ENCODE data around the gene PAMR1.
"Not testable (repeated sequence)": the region's sequence is repeated elsewhere in the genome, so short reads cannot be mapped to it uniquely, and the experiment has no call there.

Gene PAMR1, protein sequence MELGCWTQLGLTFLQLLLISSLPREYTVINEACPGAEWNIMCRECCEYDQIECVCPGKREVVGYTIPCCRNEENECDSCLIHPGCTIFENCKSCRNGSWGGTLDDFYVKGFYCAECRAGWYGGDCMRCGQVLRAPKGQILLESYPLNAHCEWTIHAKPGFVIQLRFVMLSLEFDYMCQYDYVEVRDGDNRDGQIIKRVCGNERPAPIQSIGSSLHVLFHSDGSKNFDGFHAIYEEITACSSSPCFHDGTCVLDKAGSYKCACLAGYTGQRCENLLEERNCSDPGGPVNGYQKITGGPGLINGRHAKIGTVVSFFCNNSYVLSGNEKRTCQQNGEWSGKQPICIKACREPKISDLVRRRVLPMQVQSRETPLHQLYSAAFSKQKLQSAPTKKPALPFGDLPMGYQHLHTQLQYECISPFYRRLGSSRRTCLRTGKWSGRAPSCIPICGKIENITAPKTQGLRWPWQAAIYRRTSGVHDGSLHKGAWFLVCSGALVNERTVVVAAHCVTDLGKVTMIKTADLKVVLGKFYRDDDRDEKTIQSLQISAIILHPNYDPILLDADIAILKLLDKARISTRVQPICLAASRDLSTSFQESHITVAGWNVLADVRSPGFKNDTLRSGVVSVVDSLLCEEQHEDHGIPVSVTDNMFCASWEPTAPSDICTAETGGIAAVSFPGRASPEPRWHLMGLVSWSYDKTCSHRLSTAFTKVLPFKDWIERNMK

GRCh38 chr11:35525501-35526175 lies at the start of gene PAMR1:
Gene PAMR1 (minus strand): TSS chr11:35525616. CDS start chr11:35525585, 31 bp downstream.
- peak; percentile 31 for DNase-seq

DNA sequence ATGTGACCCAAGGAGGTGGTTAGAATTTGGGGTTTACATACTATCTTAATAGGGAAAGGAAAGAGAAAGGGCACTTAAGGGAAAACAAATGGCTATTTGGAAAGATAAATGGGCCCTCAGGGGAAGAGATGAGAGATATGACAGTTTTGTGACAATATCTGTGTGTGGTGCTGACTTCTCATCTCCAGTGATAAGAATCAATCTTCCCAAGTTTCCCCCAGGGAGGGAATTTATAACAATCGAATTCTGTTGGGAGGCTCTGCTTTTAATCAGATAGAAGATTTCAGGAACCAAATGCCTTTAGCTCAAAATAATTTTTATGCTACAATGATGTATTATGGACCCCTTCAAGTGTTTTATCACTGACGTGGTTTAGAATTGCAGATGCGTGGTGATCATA lies 46.3 kb upstream of the PAMR1 start:
- DNase-seq = no peak

DNA sequence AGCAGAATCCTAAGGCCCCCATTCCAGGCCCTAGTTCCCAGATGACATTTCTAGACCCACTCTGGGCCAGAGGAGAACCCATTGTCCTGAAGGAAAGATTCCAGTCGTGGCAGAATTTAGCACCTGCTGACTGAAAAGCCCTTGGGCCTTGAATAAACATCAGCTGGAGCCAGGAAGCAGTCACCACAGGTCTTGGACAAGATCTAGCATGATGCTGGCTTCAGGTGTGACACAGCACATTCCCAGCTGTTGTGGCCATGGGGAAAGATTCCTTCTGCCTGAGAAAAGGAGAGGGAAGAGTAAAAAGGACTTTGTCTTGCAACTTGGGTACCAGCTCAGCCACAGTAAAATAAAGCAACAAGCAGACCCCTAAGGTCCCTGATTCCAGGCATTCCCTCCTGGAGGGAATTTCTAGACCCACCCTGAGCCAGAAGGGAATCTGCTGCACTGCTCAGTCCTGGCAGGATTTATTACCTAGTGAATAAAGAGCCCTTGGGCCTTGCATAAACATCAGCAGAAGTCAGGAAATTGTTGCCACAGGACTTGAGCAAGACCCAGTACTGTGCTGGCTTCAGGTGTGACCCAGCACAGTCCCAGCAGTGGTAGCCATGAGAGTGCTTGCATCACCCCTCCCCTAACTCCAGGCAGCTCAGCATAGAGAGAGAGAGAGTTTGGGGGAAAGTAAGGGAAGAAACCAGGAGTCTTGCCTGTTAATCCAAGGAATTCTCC lies 42.5 kb upstream of the PAMR1 start:
- no peak for DNase-seq

DNA sequence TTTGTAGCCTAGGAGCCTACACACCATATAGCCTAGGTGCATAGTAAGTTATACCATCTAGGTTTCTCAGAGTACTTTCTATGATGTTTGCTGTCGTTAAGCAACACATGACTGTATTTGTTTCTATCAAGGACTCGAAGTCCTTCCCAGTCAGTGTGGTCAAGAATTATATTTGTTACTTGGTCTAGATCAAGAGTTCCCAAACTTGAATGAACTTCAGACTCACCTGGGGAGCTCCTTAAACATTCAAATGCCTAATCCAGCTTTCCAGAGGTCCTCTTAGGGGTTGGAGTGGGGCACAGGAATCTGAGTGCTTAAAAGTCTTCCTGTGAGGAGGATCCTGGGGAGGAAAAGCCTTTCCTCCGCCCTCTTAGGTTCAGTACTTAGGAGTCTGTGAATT lies 41.5 kb upstream of the PAMR1 start:
- no peak for DNase-seq

GRCh38 chr11:35566181-35566580 lies 40.8 kb upstream of the PAMR1 start:
- no peak for DNase-seq

- DNase-seq = no peak
These were observed 38.8 kb upstream of the PAMR1 start for GRCh38 chr11:35564245-35564595.

DNA sequence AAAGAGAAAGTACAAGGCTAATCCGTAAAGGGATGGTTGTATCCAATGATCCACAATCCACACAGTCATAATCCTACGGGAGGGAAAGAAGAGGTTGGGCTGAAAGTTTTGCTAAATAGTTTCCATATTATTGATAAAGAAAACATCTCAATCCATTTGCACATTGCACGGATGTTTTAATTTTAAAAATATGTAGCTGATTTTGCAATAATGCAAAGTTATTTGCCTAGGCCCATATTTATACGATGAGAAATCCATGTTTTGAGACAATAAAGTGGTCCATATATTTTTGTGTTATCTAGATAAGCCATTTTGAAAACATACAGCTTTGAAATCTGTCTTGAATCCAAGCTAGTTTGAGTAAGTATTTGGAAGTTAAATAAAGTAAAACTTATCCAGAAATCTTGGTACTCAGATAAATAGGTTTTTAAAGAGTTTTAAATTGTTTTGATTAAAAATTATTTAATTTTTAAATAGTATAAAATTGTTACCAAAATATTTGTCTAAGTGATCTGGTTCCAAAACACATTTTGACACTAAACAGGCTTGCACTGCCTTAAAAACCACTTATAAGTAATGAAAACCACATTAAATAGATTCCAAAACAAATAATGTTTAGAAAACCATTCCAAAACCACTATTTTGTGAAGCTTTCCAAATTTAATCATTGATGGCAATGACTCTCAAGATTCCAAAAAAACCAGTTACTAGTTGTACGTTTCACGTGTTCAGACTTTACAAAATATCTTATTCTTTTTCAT lies 38.2 kb upstream of the PAMR1 start:
- DNase-seq = no peak

DNA sequence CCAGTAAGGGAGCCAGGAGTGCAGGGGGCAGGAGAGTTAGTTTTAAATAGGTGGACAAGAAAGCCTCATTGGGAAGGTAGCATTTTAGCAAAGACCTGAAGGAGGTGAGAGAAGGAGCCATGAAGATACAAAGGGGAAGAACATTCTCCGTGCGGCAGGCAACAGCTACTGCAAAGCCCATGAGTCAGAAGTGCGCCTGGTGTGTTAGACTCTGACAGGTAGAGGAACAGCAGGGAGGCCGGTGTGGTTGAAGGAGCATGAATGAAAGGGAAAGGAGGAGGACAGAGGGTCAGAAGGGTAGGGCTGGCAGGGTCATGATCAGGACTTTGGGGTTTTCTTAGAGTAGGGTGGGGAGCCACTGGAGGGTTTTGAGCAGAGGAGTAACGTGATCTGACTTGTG lies 34.5 kb upstream of the PAMR1 start:
- no peak for DNase-seq

DNA sequence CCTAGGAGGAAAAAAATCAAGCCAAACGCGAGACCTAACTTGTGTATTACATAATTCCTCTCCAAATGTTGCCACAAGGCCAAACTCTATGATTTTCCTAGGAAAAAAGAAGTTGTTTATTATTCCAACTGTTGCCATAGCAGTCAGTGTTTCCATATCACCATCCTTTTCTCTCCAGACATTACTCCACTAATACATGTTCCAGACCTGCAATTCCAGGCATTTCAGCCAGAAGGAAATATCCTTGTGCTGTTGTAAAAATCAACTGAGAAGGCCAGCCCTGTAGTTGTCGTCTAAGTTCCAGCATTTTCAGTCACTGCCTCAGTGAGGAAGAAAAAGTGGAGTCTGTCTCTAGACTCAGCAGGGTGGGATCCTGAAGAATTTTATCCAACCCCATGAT lies 33.1 kb upstream of the PAMR1 start:
- DNase-seq = no peak

- DNase-seq = no peak
These were observed 30.1 kb upstream of the PAMR1 start for GRCh38 chr11:35555488-35555887.

- no peak for DNase-seq
These were observed 29.3 kb upstream of the PAMR1 start for GRCh38 chr11:35554491-35555437.

DNA sequence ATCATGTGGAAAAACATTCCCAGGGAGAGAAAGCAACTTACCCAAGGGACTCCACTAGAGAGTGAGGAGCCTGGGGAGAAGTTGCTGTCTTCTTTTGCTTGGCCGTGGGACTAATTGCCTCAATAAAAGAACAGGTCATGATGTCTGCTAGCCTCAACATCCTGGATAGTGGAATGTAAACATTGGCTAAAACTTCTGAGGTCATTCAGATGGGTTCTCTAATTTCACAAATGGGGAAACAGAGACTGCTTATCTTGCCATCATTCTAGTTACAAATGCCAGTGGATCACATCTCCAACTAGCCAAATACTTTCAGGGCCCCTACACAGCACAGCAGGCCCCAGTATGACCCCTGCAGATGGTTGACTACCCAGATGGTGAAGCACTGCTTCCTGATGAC lies 28.4 kb upstream of the PAMR1 start:
- no peak for DNase-seq

DNA sequence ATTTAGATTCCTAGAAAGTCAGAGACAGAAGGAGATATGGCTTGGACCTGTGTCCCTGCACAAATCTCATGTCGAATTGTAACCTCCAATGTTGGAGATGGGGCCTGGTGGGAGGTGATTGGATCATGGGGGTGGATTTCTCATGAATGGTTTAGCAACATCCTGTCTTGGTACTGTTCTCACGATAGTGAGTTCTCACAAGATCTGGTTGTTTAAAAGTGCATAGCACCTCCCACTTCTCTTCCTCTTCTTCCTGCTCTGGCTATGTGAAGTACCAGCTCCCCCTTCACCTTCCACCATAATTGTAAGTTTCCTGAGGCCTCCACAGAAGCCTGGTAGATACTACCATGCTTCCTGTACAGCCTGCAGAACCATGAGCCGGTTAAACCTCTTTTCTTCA lies 27.6 kb upstream of the PAMR1 start:
- DNase-seq = no peak

DNA sequence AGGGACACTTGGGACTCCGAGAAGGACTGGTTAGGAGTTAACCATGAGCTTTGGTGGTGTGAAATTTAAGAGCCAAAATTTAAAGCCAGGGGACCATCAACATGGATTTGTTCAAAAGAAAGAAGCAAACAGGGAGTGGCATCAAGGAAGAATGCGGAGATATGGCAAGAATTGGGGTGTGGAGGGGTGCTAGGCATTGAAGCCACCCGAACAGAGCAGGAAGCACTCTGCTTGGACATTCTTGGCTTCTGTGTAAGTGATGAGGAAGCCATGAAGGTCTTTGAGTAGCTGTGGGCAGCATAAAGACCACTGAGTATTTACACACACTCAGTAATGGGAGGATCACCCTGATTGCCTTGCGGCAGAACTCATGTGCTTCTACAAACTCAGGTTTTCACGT lies 27.2 kb upstream of the PAMR1 start:
- DNase-seq = no peak

DNA sequence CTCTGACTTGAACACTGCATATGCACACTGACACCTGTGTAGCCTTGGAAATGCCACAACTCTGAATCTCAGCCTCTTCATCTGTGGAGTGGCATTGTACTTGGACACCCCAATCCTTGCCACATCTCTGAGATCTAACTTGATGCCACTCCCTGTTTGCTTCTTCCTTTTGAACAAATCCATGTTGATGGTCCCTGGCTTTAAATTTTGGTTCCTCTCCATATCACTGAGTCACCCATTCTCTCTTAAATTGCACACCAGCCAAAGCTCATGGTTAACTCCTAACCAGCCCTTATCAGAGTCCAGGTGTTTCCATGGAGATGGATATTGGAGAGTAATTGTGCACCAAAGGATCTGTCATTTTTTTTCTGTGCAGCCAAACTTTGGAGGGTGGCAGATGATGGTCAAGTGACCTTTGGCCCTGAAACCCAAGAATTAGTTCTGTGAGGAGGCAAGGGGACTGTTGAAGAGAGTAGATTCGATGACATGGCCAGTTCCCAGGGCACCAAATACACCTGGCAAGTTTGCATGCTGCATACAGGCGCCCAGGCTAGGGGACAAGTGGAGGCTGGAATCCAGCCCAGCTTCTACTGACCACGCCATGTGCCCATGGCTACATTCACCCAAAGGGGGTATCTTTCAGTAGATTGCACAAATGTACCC lies 25.1 kb upstream of the PAMR1 start:
- DNase-seq = no peak

DNA sequence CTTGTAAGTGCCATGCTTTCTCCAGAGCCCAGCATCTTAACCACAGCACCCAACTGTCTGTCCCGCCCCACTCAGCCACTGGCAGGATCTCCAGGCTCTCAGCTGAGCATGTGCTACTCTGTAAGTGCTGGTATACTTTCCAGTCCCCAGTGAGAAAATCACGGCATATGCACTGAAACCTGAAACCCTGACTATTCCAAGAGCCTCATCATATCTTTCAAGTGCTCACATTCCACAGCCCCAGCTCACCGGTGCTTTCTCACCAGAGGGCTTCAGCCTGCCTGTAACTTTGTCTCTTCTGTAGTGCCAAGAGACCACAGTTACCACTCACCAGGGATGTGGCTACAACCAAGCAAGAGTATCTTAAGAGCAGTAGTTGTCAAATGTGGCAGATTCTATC lies 24.4 kb upstream of the PAMR1 start:
- DNase-seq = no peak

DNA sequence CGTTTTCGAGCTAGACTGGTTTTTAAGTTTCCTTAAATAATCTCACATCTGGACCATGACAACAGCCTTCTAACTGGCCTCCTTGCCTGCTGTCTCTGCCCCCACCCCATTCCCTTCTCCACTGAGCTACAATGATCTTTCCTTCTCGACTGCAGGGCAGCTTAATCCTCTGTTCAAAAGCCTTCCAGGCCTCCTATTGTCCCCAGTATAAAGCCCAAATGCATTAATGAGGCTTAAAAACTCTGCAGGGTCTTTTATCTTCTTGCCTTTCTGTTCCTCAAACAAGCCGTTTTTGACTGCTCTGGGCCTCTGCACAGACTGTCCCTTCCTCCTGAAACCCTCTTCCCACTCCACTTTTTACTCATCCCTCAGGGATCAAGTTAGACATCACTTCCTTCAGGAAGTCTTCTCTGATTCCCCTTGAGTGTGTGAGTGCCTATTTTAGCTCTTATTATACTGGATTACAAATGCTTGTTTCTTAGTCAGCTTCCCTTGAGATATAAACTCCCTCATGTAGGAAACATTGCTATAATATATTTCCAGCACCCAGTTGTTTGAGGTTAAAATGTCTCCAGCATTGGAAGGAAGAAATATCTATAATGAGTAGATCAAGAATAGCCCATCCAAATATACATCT lies 23.6 kb upstream of the PAMR1 start:
- no peak for DNase-seq

DNA sequence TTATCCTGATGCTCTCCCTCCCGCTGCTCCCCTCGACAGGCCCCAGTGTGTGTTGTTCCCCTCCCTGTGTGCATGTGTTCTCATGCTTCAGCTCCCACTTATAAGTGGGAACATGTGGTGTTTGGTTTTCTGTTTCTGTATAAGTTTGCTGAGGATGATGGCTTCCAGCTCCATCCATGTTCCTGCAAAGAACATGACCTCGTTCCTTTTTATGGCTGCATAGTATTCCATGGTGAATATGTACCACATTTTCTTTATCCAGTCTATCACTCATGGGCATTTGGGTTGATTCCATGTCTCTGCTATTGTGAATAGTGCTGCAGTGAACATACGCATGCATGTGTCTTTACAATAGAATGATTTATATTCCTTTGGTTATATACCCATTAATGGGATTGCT lies 22.6 kb upstream of the PAMR1 start:
- DNase-seq = not testable (repeated sequence)

- no peak for DNase-seq
These were observed 20.9 kb upstream of the PAMR1 start for GRCh38 chr11:35546317-35546716.

GRCh38 chr11:35545391-35546003 lies 20.1 kb upstream of the PAMR1 start:
- no peak for DNase-seq
